SU-DHL-6 (cell line): ENCODE measurements around the gene NAT8.
"Not testable (repeated sequence)": the region's sequence is repeated elsewhere in the genome, so short reads cannot be mapped to it uniquely, and the experiment has no call there.

Experiments
- CTCF ChIP-seq: fragments of 200-600 bp; sonication (generic); IDR thresholded peaks from one replicate; pipeline ENCODE4 v1.5.1; 2017; ENCODE audit warnings: antibody characterized with exemption, mild to moderate bottlenecking, low read length, moderate library complexity; ENCODE audit not compliant: insufficient read depth, poor library complexity, severe bottlenecking
- EZH2phosphoT487 ChIP-seq: fragments of 200-600 bp; sonication (generic), shearing (Covaris generic); conservative IDR thresholded peaks from 2 replicates; pipeline ENCODE4 v1.6.1; 2018; ENCODE audit warnings: mild to moderate bottlenecking, antibody characterized with exemption, low read length, moderate library complexity, mixed read lengths

GRCh38 chr2:73603099-73603588 lies 39.1 kb downstream of the NAT8 start:
- not testable (repeated sequence) for TF ChIP-seq CTCF, EZH2phosphoT487
